GM12872 (cell line): ENCODE data around the gene DEPDC7.

Experiments
- CTCF ChIP-seq: IDR thresholded peaks from 3 replicates; pipeline ENCODE4 v1.5.1; 2011; ENCODE audit warnings: low read depth, mild to moderate bottlenecking, low read length, moderate library complexity; ENCODE audit not compliant: insufficient read depth

Gene DEPDC7

GRCh38 chr11:32990481-32990880 is 25.2 kb upstream of the DEPDC7 start:
- TF ChIP-seq CTCF, result no peak

DNA sequence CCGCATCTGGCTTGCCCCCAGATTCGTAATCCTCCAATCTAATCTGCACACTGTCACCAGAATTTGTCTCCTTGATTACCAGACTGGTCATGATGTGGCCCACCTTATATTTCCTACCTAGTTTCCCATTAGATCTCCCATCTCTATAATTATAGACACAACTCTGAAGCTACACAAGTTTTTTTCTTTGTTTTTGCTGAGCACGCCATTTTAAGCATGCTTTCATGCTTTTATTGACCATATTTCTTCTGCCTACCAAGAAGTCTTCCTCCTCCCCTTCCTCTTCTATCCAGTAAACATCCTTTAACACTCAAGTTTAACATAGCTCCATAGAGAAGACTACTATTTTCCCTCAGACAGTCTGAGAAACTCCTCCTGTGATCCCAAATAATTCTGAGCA is 24.3 kb upstream of the DEPDC7 start:
- no peak for TF ChIP-seq CTCF

GRCh38 chr11:32991898-32992297 is 23.8 kb upstream of the DEPDC7 start:
- TF ChIP-seq CTCF, result no peak

DNA sequence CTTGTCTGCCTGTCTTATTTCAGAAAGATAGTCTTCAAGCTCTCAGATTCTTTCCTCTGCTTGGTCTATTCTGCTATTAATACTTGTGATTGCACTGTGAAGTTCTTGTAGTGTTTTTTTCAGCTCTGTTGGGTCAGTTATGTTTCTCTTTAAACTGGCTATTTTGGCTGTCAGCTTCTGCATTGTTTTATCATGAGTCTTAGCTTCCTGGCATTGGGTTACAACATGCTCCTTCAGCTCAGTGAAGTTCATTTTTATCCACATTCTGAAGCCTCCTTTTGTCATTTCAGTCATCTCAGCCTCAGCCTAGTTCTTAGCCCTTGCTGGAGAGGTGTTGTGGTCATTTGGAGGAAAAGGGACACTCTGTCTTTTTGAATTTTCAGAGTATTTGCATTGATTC is 15.5 kb upstream of the DEPDC7 start:
- no peak for TF ChIP-seq CTCF

GRCh38 chr11:33001281-33001680 is 14.4 kb upstream of the DEPDC7 start:
- TF ChIP-seq CTCF, result no peak

- no peak for TF ChIP-seq CTCF
These were observed 13.7 kb upstream of the DEPDC7 start for GRCh38 chr11:33001751-33002542.

DNA sequence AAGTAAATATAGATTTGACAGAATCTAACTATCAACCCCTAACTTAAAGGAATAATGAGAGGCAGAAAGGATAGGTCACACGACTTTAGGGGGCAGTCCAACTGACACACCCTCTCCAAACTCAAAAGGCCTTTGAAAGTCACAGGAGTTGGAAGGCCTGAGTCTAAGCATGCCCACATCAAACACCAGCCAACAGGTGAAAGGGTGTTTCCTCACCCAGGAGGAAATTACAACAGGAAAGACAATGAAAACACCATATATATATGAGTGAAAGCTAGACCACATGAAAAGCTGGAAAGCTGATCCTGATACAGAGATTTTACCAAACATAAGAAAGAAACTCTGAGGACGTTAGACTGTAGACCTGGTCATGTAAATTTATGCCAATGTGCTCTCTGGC is 10.5 kb upstream of the DEPDC7 start:
- no peak for TF ChIP-seq CTCF

GRCh38 chr11:33006010-33006409 is 9.7 kb upstream of the DEPDC7 start:
- TF ChIP-seq CTCF, result no peak
